Hematopoietic multipotent progenitor cell (in vitro differentiated cells): ENCODE data around the gene MS4A10. TPM values are rescaled to one million over a fixed set of nuclear protein-coding genes. Genes with fewer than 3 reads are reported as not detected.

Experiments used
- DNase-seq, 3 donors: peaks; one replicate each; pipeline ENCODE4 v3.0.0-alpha.2; 2011 to 2015; ENCODE audit warnings: low read depth in 2 of 3, low spot score in 2 of 3
- total RNA-seq: library from RNA; depleted of rRNA; stranded (reverse); fragments of >200 nt; gene quantifications from one replicate; pipeline ENCODE4 v1.2.3, GENCODE V29; 2012

The MS4A10 gene
- total RNA-seq, 1 donor, result not detected

DNA sequence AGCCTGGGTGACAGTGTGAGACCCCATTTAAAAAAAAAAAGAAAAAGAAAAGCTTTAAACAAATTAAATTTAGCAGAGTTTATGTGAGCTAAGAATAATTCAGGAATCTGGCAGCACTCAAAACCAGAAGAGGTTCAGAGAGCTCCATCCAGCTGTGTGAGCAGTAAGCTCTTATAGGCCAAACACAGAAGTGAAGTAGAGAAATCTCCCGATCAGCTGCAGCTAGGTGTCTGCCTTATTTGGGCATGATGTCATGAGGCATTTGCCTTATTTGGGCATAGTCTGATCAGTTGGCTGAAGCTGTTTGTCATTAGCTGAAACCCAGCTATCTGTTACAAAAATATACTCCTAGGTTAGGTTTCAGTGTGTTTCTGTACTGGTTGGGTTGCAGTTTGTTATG lies 20.3 kb upstream of the MS4A10 start:
- DNase-seq, result no peak

DNA sequence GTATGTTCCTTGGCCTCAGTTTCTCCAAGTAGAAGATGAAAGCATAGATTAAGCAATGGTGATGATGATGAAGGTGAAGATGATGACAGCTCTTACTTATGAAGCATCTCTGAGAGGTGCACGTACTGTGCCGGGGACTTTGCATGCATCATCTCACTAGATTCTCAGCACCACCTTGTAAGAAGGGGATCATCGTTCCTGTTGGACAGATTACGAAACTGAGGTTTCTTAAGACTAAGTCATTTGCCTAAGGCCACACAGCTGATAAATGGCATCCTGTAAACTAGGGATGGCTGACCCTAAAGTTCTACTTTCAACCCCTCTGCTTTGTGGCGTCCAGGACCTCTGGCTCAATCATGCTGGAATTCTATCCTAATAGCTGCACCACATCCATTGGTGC lies 19.8 kb upstream of the MS4A10 start:
- DNase-seq, result no peak

DNA sequence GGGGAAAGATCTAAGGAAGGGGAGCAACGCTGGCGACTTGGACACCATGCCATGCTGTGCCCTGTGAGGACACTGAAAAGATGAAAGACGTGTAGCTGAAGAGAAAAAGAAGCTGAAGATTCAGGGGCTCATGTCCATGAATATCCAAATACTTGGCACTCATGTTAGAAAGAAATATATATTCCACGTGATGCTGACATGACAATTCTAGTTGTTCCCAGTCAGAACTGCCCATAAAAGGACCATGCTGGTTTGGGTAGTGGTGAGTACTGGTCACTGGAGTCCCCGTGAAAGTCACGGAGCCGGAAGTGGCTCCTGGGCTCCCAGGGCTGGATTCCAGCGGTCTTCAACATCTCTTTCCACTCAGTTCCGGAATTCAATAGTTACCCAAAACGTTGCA lies 18.6 kb upstream of the MS4A10 start:
- DNase-seq, result no peak

DNA sequence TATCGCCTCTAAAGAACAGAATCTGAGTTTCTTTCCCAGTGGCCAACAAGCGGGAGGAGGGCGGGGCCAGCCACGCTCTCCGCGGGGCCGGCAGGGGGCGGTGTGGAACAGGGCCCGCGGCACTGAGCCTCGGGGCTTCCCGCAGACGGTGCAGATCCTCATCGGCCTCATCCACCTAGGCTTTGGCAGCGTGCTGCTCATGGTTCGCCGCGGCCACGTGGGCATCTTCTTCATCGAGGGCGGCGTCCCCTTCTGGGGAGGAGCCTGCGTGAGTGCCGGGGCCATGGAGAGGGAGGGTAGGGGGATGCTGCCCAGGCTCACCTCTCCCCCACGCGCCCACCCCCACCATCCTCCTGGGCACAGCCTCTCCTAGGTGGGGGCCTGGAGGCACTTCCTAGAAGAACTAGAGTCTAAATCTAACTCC lies 17.7 kb upstream of the MS4A10 start:
- peak in 2 of 3 donors; percentile 16 to 18 for DNase-seq

DNA sequence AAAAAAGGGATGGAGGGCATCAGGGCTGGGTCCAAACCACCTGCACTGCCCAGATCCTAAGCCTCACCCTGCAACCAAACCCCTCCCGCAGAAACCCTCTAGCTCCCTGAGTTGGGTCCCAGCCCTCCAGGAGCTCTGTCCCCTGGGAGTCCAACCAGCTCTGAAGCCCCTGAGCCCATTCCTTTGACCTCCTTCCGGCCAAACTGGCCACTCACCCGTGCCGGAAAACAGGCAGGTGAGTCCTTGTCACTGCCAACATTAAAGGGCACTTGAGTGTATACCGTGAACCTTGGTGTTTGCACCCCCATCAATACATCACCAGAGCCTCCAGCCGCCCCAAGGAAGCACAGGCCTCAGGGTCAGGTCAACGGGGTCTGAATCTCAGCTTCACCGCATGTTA lies 16.9 kb upstream of the MS4A10 start:
- no peak for DNase-seq

DNA sequence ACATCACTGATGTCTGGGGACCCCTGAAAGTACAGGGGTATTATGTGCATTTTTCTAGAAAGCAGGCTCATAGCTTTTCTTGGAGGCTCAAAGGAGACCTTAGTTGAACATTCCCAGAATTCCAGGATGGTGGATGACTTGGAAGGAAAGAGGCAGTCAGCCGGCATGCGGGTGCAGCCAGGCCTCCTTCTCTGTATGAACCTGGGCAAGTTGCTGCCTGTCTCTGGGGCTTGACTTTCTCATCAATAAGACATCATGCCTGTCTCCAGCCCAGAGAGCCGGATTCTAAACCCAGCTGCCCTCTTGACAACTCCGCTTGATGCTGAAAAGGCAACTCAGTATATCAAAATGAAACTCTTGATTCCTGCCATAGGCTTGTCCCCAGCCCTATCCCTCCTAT lies 15.9 kb upstream of the MS4A10 start:
- DNase-seq, result no peak

DNA sequence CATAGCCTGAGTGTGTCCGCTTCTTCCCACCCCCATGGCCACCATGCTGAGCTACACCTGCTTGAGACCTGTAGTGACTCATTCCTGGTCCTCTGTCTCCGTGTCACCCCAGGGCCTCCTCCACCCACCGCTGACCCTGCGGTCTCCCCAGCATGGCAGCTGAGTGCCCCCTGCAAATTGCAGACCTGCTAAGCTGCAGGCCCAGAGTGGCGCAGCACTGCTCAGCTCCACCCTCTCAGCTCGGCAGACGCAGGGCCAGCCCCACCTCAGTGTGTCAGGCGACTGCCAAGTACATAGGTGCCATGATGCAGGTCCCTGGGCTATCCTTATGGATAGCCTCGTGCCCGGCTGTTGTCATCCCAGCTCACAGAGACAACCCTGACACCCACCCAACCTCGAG lies 15.3 kb upstream of the MS4A10 start:
- DNase-seq, result no peak

DNA sequence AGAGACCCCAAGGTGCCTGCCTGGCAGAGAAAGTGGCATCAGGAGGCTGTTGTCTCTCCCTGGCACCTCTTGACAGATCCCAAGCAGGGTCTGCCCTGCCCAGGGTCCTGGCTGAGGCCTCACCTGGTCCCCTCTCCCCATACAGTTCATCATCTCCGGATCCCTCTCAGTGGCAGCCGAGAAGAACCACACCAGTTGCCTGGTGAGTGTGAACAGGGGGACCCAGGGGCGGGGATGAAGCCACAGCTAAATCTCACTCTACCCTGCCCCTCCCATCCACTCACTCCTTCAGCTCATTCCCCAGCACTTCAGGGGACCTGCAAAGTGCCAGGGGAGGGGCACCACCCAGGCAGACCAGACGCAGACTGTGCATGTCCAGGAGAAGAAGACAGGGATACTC lies 14.0 kb upstream of the MS4A10 start:
- DNase-seq, result no peak

DNA sequence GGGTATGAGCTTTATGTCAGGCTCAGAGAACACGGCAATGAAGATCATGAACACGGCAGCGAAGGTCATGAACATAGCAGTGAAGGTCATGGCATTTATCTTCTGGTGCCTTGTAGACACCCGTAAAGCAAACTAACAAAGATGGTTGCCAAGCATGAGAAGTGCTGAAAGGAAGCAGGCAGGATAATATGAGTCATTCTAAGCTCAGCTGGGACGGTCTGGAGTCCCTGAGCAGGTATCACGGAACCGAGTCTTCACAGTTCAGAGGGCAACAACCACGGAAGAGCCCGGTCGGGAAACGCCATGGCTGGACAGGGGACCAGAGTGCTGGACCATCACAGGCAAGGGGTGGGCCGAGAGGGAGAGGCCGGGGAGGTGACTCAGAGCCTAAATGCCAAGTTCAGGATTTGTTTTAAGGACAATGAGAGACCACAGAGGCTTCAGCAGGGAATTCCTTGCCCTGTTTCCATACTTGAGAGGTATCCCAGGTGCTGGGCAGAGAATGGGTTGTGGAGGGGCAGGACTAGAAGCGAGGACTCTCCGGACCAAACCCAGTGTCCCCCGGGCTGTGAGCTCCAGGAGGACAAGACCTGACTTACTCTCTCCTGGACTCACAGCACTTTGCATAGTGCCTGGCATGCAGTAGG lies 13.1 kb upstream of the MS4A10 start:
- no peak for DNase-seq

DNA sequence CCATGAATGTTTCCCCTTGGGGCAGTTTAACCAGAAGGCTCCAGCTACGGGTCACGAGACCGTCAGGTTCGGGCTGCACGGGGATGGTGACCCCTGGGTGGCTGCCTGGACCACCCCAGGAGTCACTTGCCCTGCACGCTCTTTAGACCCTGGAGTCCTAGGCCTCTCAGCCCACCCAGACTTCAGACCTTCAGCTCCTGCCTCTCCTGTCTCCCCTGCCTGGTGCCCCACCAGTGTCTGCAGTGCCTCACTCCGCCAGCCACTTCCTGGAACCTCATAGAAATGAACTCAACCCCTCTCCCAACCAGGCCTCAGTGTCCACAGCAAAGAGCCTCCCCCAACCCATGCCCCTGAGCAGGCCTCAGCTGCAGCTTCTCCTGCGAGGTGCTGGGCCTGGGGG lies 12.5 kb upstream of the MS4A10 start:
- no peak for DNase-seq

DNA sequence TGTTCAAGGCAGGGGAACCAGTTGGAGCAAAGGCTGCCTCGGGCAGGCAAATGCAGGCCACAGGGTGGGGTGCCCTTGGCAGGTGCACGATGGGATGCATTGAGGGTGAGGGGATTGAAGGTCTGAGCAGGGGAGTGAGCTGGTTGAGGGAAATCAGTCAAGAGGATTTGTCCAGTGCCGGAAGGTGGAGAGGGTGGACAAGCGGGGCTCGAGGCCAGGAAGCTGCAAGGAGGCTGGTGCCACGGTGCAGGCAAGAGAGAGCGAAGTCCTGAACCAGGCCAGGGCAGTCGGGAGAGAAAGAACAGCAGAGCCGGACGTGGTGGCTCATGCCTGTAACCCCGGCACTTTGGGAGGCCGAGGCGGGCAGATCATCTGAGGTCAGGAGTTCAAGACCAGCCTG lies 10.4 kb upstream of the MS4A10 start:
- DNase-seq, result no peak

DNA sequence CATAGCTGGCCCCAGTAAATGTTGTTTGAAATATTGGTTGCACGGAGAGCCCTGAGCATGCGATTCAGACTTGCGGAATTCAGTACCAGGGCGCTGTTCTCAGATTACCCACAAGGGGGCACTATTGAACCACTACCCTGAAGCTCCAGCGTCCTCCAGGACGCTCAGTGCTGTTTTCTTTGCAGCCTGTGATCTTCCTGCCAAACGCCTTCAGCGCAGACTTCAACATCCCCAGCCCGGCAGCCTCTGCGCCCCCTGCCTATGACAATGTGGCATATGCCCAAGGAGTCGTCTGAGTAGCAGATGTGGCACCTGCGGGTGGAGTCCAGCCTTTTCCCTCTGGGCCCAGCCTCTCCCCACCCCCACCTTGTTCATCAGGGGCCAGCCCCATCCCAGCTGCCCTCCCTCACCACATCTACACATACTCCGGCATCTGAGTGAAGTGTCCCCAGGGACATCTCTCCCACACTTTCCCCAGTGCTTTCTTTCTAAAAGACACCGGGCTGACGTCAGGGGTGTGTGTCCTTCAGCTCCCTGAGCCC lies 9.6 kb upstream of the MS4A10 start:
- DNase-seq, result peak; percentile 65 to 95 (median 92)

DNA sequence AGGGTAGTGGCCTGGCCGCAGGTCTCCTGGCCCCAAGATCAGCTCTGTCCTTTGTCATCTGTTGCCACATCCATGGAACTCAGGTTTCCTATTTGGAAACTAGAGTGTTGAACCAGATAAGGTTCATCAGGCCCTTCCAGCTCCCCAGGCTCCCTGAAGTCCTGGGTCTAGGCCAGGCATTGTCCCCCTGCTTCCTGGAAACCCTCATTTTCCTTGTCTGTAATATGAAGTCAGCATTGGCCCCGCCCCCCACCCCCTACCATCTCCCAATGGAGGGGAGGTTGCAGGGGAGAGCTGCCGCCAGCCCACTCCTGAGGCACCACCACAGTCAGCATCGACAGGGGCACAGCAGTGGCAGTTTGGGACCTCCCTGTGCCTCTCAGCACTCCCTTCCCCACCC lies 9.0 kb upstream of the MS4A10 start:
- no peak for DNase-seq

DNA sequence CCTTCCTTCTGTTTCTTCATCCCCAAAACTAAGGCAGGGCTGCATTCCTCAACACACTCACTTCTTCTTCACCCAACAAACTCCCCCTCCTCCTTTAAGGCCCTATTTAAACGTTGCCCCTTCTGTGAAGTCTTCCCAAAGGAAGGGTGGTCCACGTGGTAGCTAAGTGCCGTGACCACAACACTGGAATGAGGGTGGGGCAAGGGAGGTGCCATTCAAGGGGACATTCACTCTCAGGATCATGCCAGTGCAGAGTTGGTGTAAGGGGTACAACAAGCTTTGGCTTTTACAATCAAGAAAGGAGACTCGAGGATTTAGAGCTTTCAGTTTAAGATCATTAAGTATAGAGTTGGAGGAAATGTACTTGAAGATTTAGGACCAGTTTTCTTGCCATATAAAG lies 8.0 kb upstream of the MS4A10 start:
- DNase-seq, result no peak

DNA sequence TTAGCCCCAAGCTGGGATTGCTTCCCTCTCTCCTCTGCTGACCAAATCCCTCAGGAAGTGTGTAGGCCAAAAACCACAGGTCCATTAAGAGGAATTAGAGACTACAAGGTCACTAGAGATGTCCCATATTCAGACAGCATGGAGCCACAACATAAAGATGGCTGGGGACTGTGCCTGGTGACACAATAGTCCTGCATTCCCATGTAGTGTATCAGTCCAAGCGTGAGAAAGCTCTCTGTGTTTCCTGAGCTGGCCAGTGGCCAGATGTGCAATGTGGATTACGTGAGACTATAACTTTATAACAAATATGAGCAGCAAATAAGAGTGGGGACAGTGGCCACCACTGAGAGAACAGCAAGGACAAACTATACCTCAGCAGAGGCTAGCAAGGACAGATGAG lies 7.6 kb upstream of the MS4A10 start:
- DNase-seq, result no peak

DNA sequence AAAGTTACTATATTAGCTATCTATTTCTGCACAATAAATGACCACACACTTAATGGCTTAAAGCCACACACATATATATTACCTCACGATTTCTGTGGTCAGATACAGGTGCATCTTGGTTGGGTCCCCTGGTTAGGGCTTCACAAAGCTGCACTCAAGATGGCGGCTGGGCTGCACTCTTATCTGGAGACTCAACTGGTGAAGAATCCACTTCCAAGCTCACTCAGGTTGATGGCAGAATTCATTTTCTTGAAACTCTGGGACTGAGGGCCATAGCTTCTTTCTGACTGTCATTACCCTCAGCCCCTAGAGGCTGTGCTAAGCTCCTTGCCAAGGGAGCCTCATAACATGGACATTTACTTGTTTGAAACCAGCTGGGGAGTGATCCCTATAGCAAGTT lies 5.1 kb upstream of the MS4A10 start:
- no peak for DNase-seq

DNA sequence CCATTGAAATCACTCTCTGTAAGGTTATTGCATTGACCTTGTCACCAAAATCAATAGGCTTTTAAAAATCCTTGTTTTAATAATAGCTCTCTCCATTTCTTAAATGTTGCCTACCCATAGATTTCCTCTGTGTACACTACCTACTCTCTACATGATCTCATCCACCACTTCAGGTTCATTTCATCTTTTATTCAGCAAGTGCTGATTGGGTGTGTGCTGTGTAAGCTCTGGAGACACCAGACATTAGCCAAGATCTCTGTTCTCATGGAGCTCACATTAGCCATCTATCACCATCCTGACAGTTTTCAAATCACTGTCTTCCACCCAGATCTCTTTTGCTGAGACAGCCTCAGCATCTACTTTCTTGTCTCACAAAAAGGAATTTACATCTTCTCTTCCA lies 4.4 kb upstream of the MS4A10 start:
- no peak for DNase-seq

DNA sequence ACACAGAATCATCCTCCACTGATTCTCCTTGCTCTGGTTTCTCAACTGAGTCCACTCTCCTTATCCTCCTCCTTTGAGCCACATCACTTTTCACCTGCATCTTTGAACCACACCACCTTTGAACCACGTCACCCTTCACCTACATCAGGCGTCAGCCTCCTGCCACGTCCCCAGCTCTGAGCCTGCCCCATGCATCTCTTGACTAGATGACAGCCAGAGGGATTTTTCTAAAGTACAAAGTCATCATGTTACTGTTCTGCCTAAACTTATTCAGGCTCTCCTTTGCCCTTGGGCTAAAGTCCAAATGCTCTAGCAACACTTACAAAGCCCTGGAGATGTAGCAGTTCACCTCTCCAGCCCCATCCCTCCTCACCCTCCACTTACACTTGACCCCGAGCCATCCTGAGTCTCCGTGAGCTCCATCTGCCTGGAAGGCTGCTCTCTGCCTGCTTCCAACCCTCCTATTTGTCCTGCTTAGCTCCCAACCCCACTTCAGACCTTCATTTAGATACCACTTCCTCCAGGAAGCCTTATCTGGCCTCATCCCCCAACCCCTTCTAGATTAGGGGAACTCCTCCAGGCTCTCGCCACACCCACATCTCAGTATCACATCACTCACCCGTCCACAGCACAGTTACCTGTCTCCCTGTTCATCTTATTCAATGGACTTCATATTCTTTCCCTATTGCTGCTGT lies 3.7 kb upstream of the MS4A10 start:
- DNase-seq, result no peak

DNA sequence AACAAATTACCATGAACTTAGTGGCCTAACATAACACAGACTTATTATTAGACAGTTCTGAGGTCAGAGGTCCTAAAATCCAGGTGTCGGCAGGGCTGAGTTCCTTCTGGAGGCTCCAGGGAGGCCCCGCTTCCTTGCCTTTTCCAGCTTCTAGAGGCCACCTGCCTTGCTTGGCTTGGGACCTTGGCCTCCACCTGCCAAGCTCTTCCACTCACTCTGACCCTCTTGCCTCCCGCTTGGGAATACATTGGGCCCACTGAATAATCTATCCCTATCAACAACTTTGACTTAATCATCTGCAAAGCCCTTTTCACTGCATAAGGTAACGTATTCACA lies 3.2 kb upstream of the MS4A10 start:
- no peak for DNase-seq

DNA sequence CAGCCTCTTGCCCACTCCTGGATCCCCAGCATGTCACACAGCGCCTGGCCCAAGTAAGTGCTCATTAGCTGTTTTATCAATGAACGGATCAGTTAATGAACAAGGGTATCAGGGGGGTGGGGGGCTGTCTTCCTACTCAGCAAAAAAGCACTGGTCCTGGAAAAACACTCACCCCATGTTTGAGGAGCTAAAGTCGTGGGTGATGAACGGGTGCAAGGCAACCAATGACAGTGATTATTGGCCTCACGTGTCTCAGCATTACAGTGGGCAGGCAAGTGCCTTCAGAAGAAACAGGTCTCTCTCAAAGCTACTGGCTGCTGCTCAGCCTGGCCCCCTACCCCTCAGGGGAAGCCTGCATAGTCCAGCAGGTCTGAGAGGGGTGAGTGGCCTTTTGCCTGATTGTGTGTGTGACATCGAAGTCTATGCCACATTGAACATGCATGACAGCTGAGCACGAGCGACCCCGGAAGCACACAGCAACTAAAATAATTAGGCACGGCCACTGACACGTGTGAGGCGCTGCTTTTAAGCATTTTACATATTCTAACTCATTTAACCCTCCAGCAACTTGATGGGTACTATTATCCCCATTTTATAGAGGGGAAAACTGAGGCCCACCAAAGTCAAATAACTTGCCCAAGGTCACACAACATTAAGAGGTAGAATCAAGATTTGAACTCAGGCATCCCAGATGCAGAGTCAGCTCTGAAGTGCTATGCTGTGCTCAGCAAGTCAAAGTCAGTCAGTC lies 2.6 kb upstream of the MS4A10 start:
- DNase-seq, result no peak

DNA sequence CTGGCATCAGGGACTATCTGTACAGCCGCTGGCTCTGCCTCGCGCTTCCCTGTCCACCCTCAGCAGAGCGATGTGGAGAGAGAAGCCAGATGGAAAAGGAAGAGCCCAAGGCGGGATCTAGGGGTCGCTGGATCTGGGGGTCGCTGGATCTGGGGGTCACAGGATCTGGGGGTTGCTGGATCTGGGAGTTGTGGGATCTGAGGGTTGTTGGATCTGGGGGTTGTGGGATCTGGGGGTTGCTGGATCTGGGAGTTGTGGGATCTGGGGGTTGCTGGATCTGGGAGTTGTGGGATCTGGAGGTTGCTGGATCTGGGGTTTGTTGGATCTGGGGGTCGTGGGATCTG lies 2.0 kb upstream of the MS4A10 start:
- no peak for DNase-seq

DNA sequence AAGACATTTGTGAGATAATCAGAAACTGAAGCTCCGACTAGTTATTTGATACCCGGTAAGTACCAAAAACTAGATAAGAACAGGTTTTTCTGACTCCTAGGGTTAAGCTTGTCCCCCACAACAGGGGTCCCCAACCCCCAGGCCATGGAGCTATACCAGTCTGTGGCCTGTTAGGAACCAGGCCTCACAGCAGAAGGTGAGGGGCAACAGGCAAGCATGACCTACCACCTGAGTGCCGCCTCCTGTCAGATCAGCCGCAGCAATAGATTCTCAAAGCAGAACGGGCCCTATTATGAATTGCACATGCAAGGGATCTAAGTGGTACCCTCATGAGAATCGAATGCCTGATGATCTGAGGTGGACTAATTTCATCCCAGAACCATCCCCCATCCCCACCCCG lies 1.2 kb upstream of the MS4A10 start:
- DNase-seq, result no peak
